GM21447 (cell line): ENCODE data around the gene INSIG1.

Experiments used
- ATAC-seq: cut with Tn5 transposase; IDR thresholded peaks from one replicate; pipeline ENCODE4 v1.9.1; 2021; ENCODE audit not compliant: unreplicated experiment

INSIG1 gene

GRCh38 chr7:155324012-155324917 lies 26.6 kb downstream of the INSIG1 start:
- ATAC-seq: no peak

- ATAC-seq: no peak
These were observed 27.2 kb downstream of the INSIG1 start for GRCh38 chr7:155324918-155325235.

- no peak for ATAC-seq
These were observed 28.7 kb downstream of the INSIG1 start for GRCh38 chr7:155326385-155326784.

GRCh38 chr7:155327590-155328320 lies 30.1 kb downstream of the INSIG1 start:
- no peak for ATAC-seq

GRCh38 chr7:155329225-155329624 lies 31.5 kb downstream of the INSIG1 start:
- no peak for ATAC-seq

GRCh38 chr7:155331396-155331795 lies 33.7 kb downstream of the INSIG1 start:
- no peak for ATAC-seq

- ATAC-seq: no peak
These were observed 35.9 kb downstream of the INSIG1 start for GRCh38 chr7:155333346-155334234.

GRCh38 chr7:155336812-155337602 lies 39.3 kb downstream of the INSIG1 start:
- no peak for ATAC-seq

GRCh38 chr7:155337946-155338631 lies 40.4 kb downstream of the INSIG1 start:
- no peak for ATAC-seq

GRCh38 chr7:155338632-155339320 lies 41.1 kb downstream of the INSIG1 start:
- peak; percentile 45 for ATAC-seq

GRCh38 chr7:155339474-155339873 lies 41.8 kb downstream of the INSIG1 start:
- ATAC-seq: no peak

- ATAC-seq: no peak
These were observed 42.4 kb downstream of the INSIG1 start for GRCh38 chr7:155340071-155340531.

- ATAC-seq: no peak
These were observed 43.0 kb downstream of the INSIG1 start for GRCh38 chr7:155340721-155341120.

- ATAC-seq: no peak
These were observed 43.8 kb downstream of the INSIG1 start for GRCh38 chr7:155341463-155341983.

GRCh38 chr7:155342313-155342712 lies 44.6 kb downstream of the INSIG1 start:
- ATAC-seq: no peak

- no peak for ATAC-seq
These were observed 45.5 kb downstream of the INSIG1 start for GRCh38 chr7:155343150-155343549.

GRCh38 chr7:155343661-155344121 lies 46.0 kb downstream of the INSIG1 start:
- ATAC-seq: no peak

- peak; percentile 31 for ATAC-seq
These were observed 46.6 kb downstream of the INSIG1 start for GRCh38 chr7:155344270-155344617.
